Activated T-helper 1 cell treated with anti-CD3 and anti-CD28 coated beads, Interleukin-12 subunit alpha, Interleukin-12 subunit beta, Interleukin-2, Interleukin-4 antibody, amounts not matched to agents 30 ng/mL and 10 ng/mL and 1 ng/mL, durations not matched to agents 14 hours and 24 hours and 36 hours (primary cell): ENCODE data around the gene U2SURP. TPM values are rescaled to one million over a fixed set of nuclear protein-coding genes. Genes with fewer than 3 reads are reported as not detected.

ENCODE experiments used
- DNase-seq: peaks from one replicate; pipeline ENCODE4 v3.0.0; 2021; ENCODE audit warnings: low spot score
- H3K27ac Mint-ChIP-seq: one replicate; pipeline ENCODE4 v1.8.0; 2021; ENCODE audit warnings: mild to moderate bottlenecking, mixed read lengths
- H3K27me3 Mint-ChIP-seq: one replicate; pipeline ENCODE4 v1.8.0; 2022; ENCODE audit warnings: mild to moderate bottlenecking, moderate library complexity, mixed read lengths; ENCODE audit not compliant: insufficient read depth
- H3K36me3 Mint-ChIP-seq: one replicate; pipeline ENCODE4 v1.8.0; 2021; ENCODE audit warnings: low read depth, mixed read lengths
- H3K4me1 Mint-ChIP-seq: one replicate; pipeline ENCODE4 v1.8.0; 2021; ENCODE audit warnings: low read depth, mixed read lengths
- H3K4me3 Mint-ChIP-seq: one replicate; pipeline ENCODE4 v1.8.0; 2021; ENCODE audit warnings: mild to moderate bottlenecking, moderate library complexity, mixed read lengths
- H3K9me3 Mint-ChIP-seq: one replicate; pipeline ENCODE4 v1.8.0; 2021; ENCODE audit warnings: mixed read lengths
- intact Hi-C: fragments of 100-400 bp; cut with micrococcal nuclease; formaldehyde crosslinking; loops from one replicate; pipeline ENCODE4 v1.15.1; 2024
- total RNA-seq: library from RNA; stranded (reverse); gene quantifications from 2 replicates; pipeline ENCODE4 v1.2.3, GENCODE V29; 2022

The U2SURP gene
- 186 and 205 TPM in 2 replicates for total RNA-seq

DNA sequence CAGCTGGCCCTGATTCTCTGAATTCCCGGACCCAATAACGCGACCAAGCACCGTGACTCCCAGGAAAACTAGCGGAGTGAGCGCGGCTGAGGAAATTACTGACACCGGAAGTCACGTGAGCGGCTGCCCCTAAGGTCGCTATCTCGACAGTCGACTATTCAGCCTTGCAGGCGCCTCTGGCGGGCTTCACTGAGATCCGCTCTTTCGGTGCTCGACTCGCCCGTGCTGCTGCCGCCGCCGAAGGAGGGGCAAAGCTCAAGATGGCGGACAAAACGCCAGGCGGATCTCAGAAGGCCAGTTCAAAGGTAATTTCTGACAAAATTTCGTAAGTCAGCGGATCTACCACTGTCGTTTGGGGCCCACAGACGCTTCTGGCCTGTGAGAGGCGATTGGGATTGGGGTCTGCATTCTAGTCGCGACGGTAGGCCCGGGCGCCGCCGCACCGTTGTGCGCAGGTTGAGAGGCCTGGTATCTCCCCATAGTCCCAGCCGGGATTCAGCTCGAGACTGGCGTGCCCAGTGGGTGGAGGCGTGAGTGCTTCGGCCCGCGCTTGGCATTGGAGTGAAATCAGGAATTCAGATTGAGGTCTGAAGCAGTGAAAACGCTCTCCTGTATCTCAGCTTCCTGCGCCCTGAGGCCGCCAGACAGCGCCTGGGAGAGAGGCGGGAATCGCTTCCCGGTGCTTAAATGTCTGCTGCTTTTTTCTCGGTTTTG lies at the start of gene U2SURP:
Gene U2SURP, plus strand, starts transcription at position 202 of the 714 bp plus-strand sequence. Its CDS starts 59 bp downstream, at position 261.
- Mint-ChIP-seq H3K9me3 (no peaks in the 10 kb centered on the region), H3K27me3 (peaks cover 6% of the 10 kb centered on the region), H3K4me1 (peaks cover 45% of the 10 kb centered on the region), H3K4me3 (peak within 1 kb of the TSS; percentile 95), H3K27ac (peak within 1 kb of the TSS; percentile 96), H3K36me3 (peaks cover 8% of the 10 kb centered on the region)
- DNase-seq, result peak; percentile 91
- intact Hi-C loops, result loop anchor here (1.0 to 10.0 kb wide), 16 partner anchors 10 to 1769 kb away; partner anchors contain the start of genes ATP1B3, ATR, CHST2 and DIPK2A

DNA sequence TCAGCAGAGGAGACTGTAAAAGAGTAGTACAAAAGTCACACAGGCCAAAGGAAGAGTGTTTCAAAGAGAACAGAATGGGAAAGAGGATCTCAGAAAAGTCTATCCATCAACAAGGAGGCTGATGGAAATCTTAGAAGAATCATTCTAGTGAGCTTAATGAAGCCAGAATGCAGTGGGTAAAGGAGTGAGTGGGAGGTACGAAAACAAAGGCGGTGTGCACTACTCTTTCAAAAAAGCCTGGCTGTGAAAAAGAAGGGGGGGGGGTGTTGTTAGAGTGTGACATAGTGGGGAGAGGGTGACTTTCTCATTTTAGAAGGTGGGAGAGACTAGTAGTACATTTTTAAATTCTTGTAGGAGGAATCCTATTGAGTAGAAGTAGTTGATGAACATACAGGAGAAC lies 49.6 kb upstream of the U2SURP start:
- Mint-ChIP-seq H3K4me1 (no peaks in the 10 kb centered on the region), H3K27ac (no peak overlapping the region), H3K4me3 (no peak overlapping the region), H3K9me3 (no peaks in the 10 kb centered on the region), H3K27me3 (peaks cover 50% of the 10 kb centered on the region), H3K36me3 (no peaks in the 10 kb centered on the region)
- DNase-seq, result no peak
- intact Hi-C loops, result no loop called here

DNA sequence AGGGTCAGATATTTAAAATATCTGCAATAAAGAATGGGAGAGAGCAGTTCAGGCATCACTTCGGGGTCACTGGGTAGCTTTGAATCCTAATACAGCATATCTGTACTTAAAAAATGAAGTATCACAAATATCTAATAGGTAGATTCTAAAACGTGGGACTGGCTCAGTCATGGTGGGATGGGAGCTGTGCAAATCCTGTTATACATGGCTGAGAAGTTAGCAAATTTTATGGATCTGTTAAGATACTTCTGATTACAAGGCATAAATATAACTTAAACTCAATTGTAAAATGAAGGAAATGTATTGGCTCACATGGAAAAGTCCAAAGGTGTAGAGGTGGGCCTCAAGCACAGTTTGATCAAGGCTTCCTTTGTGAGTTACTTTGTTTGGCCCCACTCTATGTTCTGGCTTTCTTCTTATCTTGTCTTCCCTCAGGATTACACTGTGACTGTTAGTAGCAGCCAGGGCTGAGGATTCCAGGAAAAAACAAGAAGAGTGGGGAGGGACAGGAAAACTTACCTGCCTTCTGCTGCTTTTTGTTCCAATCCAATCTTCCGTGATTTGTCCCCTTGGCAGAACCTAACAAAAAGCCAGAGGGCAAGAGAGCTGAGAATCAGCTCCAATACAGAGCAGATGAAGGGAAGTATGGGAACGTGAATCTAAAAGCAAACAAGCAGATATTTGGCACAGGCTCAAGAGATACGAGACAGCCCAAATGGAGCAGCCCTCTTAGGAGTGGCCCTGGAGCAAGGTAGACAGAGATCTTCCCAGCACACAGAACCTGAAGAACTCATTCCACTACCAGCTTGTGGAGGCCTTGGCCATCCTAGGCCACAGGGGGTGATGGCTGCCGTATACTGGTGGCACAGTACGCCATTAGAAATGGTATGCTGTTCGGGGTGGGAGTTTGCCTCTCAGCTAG lies 48.8 kb upstream of the U2SURP start:
- no peak overlapping the region for H3K4me3 Mint-ChIP-seq
- no peaks in the 10 kb centered on the region for H3K4me1 Mint-ChIP-seq
- H3K36me3 Mint-ChIP-seq, result no peaks in the 10 kb centered on the region
- no peaks in the 10 kb centered on the region for H3K9me3 Mint-ChIP-seq
- DNase-seq, result no peak
- H3K27ac Mint-ChIP-seq, result no peak overlapping the region
- intact Hi-C loops, result no loop called here
- H3K27me3 Mint-ChIP-seq, result peaks cover 53% of the 10 kb centered on the region

DNA sequence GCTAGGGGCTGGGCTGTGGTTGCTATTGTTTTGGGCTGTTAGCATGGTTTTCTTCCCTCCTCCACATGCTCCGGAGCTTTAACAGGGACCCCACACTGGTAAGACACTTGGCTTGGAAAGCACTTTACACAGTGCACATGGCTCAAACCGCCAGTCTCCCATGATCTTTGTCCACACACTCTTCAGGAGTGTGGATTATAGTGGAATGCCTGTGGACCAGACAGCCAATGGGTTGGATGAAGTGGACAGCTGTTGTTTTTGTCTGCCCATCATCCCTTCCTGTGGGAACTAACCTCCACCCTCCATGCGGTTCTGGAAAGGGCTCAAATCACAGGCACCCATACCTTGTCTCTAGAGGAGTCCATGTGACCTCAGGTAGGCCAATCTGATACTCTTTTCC lies 47.9 kb upstream of the U2SURP start:
- Mint-ChIP-seq H3K4me1 (no peaks in the 10 kb centered on the region), H3K9me3 (no peaks in the 10 kb centered on the region), H3K27me3 (peaks cover 51% of the 10 kb centered on the region), H3K27ac (no peak overlapping the region), H3K36me3 (no peaks in the 10 kb centered on the region), H3K4me3 (no peak overlapping the region)
- intact Hi-C loops, result no loop called here
- DNase-seq, result no peak

DNA sequence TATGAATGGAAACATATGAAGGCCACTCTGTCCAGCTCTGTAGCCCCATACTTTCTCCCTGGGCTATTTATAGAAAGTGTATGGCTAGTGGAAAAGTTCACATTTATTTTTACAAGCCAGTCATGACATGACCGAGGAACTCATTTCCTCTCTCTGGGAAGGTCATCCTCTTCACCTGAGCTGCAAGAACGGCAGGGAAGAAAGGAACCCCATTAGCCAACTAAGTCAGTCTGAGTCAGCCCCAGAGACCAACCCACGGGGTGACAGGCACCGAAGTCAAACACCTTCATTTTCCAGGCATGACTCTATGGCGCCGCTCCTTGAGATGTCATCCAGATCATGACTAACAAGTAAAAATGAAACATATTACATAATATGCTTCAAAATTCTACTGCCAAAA lies 42.7 kb upstream of the U2SURP start:
- Mint-ChIP-seq H3K4me1 (peaks cover 5% of the 10 kb centered on the region), H3K27me3 (peaks cover 56% of the 10 kb centered on the region), H3K36me3 (no peaks in the 10 kb centered on the region), H3K27ac (no peak overlapping the region), H3K4me3 (no peak overlapping the region), H3K9me3 (no peaks in the 10 kb centered on the region)
- DNase-seq, result no peak
- intact Hi-C loops, result no loop called here

DNA sequence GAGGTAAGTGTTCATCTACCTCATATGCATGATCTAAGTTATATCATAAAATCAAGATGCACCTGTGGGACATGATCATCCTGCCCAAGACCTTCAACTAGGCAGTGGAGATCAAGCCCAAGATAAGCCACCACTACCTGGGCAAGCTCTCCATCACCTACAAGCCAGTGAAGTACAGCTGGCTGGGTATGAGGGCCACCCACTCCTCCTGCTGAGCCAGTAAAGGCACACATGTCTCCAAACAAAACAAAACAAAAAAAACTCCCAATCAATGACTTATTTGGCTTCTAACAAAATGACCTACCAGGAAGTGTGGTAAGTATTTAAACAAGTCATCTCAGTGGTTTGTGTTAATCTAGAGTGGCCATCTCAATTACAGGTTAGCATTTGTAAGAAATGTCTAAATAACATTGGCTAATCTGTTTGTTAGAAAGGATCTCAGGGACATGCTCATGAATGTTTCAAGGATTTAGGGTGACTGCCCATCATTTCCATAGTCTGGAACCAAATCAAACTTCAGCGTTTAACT lies 41.0 kb upstream of the U2SURP start:
- Mint-ChIP-seq H3K9me3 (no peaks in the 10 kb centered on the region), H3K36me3 (no peaks in the 10 kb centered on the region), H3K27ac (no peak overlapping the region), H3K27me3 (peaks cover 68% of the 10 kb centered on the region), H3K4me3 (no peak overlapping the region), H3K4me1 (peaks cover 5% of the 10 kb centered on the region)
- intact Hi-C loops, result no loop called here
- DNase-seq, result no peak

DNA sequence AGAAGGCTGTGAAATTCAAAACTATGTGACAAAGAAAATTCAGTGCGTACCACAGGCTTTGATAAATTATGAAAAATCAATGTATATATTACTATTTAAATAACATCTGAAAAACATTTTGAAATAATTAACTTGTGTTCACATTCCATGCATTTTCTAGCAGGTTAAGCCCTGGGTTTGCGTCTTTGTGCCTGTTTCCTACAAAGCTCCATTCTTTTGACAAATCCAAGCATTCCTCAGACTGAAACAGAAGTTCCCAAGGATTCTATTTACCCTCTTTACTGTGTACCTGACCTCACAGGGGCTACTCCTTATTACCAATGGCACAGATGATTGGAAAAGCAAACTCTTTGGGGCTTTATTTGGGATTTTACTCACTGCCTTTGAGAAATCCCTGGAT lies 39.8 kb upstream of the U2SURP start:
- no peak for DNase-seq
- Mint-ChIP-seq H3K27me3 (peaks cover 71% of the 10 kb centered on the region), H3K4me1 (peaks cover 5% of the 10 kb centered on the region), H3K27ac (no peak overlapping the region), H3K9me3 (no peaks in the 10 kb centered on the region), H3K36me3 (no peaks in the 10 kb centered on the region), H3K4me3 (peak overlapping the region; percentile 79)
- intact Hi-C loops, result no loop called here

DNA sequence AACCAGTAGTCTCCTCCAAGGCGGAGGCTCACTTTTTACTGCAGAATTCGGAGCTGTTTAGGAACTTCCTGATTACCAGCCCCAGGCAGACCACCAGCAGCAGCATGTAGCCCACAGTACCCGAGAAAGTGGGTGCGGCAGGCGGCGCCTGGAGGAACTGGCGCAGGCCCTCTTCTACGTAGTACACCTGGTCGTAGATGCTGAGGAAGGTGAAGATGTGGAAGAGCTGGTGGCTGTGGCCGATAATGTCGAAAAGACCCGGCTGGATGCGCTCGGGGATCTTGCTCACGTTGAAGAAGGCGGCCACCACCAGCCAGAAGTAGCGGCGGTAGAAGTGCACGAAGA lies 39.2 kb upstream of the U2SURP start:
- H3K36me3 Mint-ChIP-seq, result no peaks in the 10 kb centered on the region
- intact Hi-C loops, result no loop called here

DNA sequence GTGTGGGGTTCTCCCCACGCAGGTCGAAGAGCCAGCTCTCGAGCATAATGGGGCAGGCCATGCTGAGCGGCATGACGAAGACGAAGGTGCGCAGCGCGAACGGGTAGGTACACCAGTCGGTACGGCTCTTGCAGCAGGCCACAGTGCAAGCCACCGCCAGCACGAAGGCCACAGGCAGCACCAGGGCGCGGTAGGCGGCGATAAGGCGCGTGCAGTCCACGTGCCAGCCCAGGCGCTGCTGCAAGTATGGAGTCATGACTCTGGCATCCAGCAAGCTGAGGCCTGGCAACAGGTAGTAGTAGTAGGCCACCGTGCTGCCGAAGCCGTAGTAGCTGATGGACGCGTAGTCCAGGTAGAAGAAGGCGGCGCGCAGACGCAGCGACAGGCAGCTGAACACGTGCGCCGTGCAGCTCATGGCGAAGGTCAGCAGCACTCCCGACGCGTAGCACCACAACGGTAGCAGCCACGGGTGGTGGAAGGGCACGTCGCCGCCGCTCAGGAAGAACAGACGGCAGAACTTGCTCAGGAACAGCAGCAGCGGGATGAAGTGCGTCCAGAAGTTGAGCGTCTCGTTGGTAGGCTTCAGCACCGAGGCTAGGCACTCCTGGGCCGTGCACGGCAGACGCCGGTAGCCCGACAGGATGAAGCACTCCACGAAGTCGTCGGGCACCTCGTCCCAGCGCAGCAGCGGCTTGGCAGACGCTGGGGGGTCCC lies 38.7 kb upstream of the U2SURP start:
- Mint-ChIP-seq H3K9me3 (no peaks in the 10 kb centered on the region), H3K4me3 (peak overlapping the region; percentile 79), H3K36me3 (no peaks in the 10 kb centered on the region), H3K27ac (peak overlapping the region; percentile 50), H3K27me3 (peaks cover 68% of the 10 kb centered on the region), H3K4me1 (peaks cover 5% of the 10 kb centered on the region)
- no peak for DNase-seq
- intact Hi-C loops, result no loop called here

More for the DNA sequence above, 39.2 kb upstream of the U2SURP start:
- peaks cover 5% of the 10 kb centered on the region for H3K4me1 Mint-ChIP-seq
- no peaks in the 10 kb centered on the region for H3K9me3 Mint-ChIP-seq
- H3K27me3 Mint-ChIP-seq, result peaks cover 73% of the 10 kb centered on the region
- peak overlapping the region; percentile 79 for H3K4me3 Mint-ChIP-seq
- no peak overlapping the region for H3K27ac Mint-ChIP-seq
- DNase-seq, result no peak

DNA sequence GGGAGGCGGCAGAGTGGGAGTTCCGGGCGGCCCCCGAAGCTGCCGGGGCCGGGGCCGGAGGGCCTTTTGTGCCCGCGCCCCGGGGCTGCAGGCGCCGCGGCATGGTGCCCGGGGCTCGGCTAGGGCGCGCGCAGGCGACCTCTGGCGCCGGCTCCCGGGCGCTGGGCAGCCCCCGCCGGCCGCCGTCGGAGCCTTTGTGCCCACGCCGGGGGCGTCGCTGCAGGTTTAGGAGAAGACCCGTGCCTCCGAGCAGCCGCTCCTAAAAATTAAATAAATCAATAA lies 38.2 kb upstream of the U2SURP start:
- intact Hi-C loops, result no loop called here
- H3K4me3 Mint-ChIP-seq, result peak overlapping the region; percentile 79
- H3K9me3 Mint-ChIP-seq, result no peaks in the 10 kb centered on the region
- peaks cover 66% of the 10 kb centered on the region for H3K27me3 Mint-ChIP-seq
- no peak for DNase-seq
- no peaks in the 10 kb centered on the region for H3K36me3 Mint-ChIP-seq
- H3K4me1 Mint-ChIP-seq, result peaks cover 5% of the 10 kb centered on the region
- H3K27ac Mint-ChIP-seq, result no peak overlapping the region

DNA sequence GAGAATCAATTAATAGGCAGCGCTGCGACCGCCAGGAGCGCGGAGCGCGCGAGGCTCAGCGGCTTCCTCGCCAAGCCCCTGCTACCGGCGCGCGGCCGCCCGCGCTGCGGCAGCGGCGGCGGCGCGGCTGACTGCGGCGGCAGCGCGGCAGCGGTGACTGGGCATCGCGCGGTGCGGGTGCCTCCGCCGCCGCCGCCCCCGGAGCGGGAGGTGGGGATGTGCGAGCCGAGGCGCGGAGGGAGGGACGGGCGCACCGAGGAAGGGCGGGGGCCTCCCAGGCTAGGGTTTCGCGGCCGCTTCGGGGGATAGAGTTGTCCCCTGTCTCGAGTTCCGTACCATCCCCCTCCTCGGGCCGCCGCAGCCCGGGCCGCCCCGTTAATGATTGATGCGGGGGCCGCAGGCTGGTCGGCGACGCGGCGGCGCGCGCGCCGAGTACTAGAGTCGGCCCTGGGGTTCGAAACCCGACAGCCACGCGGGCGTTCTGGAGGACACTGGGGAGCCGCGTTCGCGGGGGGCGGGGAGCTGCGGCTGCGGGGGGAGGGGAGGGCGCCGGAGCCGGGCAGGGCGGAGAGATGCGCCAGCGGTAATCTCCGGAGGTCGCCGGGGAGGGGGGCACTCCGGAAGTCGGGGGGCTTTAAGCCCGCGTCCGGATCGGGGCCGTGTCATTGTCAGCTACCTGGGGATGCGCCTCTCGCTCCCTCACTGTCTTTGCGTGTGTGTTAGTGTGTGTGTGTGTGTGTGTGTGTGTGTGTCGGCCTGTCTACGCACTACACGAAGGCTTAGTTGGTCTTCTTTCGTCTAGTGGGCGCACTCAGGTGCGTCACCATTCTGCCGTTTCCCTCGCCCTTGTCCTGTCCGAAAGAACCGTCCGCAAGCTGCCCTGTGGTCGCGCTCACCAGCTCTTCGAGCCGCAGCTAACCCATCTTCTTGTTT lies 37.6 kb upstream of the U2SURP start, which contains the start of gene PAQR9:
Gene PAQR9, minus strand, starts transcription at position 159 of the 933 bp plus-strand sequence. CDS start 338 bp downstream, outside the sequence.
- Mint-ChIP-seq H3K27ac (peak within 1 kb of the TSS; percentile 50), H3K27me3 (peaks cover 65% of the 10 kb centered on the region), H3K4me3 (peak within 1 kb of the TSS; percentile 79), H3K4me1 (peaks cover 5% of the 10 kb centered on the region), H3K9me3 (no peaks in the 10 kb centered on the region), H3K36me3 (no peaks in the 10 kb centered on the region)
- intact Hi-C loops, result no loop called here
- no peak for DNase-seq

DNA sequence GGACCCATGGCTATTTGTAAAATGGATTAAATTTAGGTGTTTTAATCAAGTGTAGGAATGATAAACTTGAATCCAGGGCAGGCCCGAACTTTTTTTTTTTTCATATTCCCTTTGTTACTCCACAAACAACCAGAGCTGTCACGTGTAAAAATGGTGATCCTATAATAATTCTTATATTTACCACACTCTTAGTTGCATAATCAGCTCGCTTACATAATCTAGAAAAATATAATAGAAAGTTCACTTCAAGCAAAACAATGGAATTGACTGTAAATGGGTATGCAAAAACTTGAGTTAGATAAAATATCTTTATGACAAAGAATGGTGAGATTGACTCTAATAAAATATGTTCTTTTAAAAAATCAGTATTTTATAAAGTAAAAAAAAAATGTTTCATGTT lies 35.8 kb upstream of the U2SURP start:
- Mint-ChIP-seq H3K27ac (no peak overlapping the region), H3K27me3 (peaks cover 56% of the 10 kb centered on the region), H3K36me3 (no peaks in the 10 kb centered on the region), H3K4me1 (peaks cover 5% of the 10 kb centered on the region), H3K9me3 (no peaks in the 10 kb centered on the region), H3K4me3 (no peak overlapping the region)
- intact Hi-C loops, result no loop called here
- DNase-seq, result no peak
